Panc1 (cell line): ENCODE measurements around the gene RPS6KA3.

ENCODE experiments used
- POLR2AphosphoS5 ChIP-seq: IDR thresholded peaks from 2 replicates; pipeline ENCODE4 v1.6.1; 2012; ENCODE audit warnings: mild to moderate bottlenecking, low read depth, low read length, moderate library complexity
- TF ChIP-seq, protein P1 (sequence below): fragments of 450-650 bp; IDR thresholded peaks from 2 replicates; pipeline ENCODE4 v1.5.1; 2017; ENCODE audit warnings: mild to moderate bottlenecking

- TF ChIP-seq, protein P1, sequence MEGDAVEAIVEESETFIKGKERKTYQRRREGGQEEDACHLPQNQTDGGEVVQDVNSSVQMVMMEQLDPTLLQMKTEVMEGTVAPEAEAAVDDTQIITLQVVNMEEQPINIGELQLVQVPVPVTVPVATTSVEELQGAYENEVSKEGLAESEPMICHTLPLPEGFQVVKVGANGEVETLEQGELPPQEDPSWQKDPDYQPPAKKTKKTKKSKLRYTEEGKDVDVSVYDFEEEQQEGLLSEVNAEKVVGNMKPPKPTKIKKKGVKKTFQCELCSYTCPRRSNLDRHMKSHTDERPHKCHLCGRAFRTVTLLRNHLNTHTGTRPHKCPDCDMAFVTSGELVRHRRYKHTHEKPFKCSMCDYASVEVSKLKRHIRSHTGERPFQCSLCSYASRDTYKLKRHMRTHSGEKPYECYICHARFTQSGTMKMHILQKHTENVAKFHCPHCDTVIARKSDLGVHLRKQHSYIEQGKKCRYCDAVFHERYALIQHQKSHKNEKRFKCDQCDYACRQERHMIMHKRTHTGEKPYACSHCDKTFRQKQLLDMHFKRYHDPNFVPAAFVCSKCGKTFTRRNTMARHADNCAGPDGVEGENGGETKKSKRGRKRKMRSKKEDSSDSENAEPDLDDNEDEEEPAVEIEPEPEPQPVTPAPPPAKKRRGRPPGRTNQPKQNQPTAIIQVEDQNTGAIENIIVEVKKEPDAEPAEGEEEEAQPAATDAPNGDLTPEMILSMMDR = no peak
- no peak for TF ChIP-seq POLR2AphosphoS5
Observed at GRCh38 chrX:20285511-20285910, 18.8 kb upstream of the RPS6KA3 start.
